GM06990 (cell line): ENCODE results near the gene TTLL4.

Experiments used
- DNase-seq: peaks from one replicate; pipeline ENCODE4 v3.0.0-alpha.2; 2011; ENCODE audit not compliant: insufficient read length; ENCODE audit errors: extremely low read depth
- H3K27me3 ChIP-seq: replicated peaks from 2 replicates; pipeline ENCODE4 v1.6.0; 2011; ENCODE audit warnings: low read length; ENCODE audit not compliant: control insufficient read depth, insufficient read depth
- H3K36me3 ChIP-seq: 2 replicates; pipeline ENCODE4 v1.5.1; 2011; ENCODE audit warnings: low read length; ENCODE audit not compliant: control insufficient read depth, insufficient read depth
- H3K4me3 ChIP-seq: replicated peaks from 2 replicates; pipeline ENCODE4 v1.5.1; 2011; ENCODE audit warnings: low read depth, mild to moderate bottlenecking, control low read depth, low read length
- TF ChIP-seq, protein P1 (sequence below): IDR thresholded peaks from 2 replicates; pipeline ENCODE4 v1.5.1; 2011; ENCODE audit warnings: low read length, control low read depth, mild to moderate bottlenecking, inconsistent platforms; ENCODE audit not compliant: insufficient read depth, poor library complexity, severe bottlenecking

Gene TTLL4

DNA sequence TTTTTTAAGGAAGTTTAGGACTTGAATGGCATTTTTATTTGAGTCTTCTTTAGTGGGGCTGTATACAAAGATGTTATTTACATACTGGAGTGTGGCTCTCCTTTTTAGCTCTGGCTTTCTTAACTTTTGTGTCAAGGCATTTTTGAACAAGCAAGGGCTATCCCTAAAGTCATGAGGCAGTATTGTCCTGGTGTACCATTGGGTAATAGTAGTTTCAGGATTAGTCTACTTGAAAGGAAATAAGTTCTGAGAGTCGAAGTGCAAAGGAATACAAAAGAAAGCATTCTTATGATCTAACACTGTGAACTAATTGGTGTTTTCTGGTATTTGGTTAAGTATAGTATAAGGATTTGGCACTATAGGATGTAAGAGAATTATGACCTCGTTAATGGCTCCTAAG is 69.4 kb downstream of the TTLL4 start:
- Histone ChIP-seq H3K36me3 (no peaks in the 10 kb centered on the region), H3K4me3 (no peak overlapping the region), H3K27me3 (no peaks in the 10 kb centered on the region)
- no peak for DNase-seq
- TF ChIP-seq, protein P1, sequence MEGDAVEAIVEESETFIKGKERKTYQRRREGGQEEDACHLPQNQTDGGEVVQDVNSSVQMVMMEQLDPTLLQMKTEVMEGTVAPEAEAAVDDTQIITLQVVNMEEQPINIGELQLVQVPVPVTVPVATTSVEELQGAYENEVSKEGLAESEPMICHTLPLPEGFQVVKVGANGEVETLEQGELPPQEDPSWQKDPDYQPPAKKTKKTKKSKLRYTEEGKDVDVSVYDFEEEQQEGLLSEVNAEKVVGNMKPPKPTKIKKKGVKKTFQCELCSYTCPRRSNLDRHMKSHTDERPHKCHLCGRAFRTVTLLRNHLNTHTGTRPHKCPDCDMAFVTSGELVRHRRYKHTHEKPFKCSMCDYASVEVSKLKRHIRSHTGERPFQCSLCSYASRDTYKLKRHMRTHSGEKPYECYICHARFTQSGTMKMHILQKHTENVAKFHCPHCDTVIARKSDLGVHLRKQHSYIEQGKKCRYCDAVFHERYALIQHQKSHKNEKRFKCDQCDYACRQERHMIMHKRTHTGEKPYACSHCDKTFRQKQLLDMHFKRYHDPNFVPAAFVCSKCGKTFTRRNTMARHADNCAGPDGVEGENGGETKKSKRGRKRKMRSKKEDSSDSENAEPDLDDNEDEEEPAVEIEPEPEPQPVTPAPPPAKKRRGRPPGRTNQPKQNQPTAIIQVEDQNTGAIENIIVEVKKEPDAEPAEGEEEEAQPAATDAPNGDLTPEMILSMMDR: no peak

DNA sequence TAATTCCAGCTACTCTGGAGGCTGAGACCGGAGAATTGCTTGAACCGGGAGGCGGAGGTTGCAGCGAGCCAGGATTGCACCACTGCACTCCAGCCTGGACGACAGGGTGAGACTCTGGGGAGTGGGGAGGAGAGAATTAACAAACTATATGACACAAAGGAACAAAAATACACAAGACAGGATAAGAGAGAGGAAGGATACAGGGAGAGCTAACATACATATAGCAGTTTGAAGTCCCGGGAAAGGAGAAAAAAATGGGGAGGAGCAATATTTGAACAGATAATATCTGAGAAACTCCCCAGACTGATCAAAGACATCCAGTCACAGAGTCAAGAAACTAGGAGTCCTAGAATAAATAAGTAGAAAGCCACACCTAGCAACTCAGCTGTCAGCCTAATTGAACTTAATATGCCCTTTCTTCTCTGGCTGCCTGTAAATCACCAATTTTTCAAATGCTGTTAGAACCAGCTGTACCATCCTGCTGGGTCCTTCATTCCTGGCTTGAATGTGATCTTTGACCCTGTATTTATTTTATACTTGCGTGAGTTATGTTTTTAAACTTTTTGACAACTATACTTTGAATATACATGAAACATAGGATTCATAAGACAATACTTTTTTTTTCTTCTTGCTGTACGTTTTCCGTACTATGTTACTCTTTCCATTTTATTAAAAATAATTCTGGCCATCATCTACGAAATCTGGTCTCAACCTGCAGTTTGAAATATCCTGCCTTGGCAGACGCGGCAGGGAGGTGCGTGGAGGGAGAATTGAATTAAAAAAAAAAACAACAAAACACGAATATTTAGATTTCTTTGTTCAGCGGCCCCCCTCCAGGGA is 70.4 kb downstream of the TTLL4 start:
- H3K4me3 ChIP-seq: no peak overlapping the region

DNA sequence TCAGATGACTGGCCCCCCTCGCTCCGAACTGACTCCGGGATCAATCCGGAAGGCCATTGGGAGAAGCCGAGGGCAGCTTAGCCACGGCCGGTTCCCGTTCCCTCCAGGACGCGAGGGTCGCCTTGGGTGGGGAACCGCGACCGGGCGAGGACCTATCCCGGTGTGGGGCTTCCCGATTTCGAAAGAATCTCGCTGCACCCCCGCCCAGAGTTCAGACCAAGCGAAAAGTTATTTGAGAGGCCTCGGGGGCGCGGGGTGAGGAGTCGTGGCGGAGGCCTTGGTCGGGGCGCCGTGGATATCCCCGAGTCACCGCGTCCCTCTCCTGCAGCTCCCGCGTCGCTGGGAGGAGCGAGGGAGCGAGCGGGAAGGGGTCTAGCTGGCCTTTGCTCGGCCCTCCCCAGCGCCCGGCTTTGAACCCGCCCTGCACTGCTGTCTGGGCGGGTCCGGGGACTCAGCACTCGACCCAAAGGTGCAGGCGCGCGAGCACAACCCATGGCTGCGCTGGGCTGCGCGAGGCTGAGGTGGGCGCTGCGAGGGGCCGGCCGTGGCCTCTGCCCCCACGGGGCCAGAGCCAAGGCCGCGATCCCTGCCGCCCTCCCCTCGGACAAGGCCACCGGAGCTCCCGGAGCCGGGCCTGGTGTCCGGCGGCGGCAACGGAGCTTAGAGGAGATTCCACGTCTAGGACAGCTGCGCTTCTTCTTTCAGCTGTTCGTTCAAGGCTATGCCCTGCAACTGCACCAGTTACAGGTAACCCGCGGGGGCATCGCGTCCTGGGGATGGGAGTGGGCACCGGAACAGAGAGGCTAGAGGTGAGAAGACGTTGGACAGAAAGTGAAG is 71.3 kb downstream of the TTLL4 start, which contains the start of gene CYP27A1:
Gene CYP27A1 (plus strand): TSS at position 457 of the 837 bp plus-strand sequence. CDS start 36 bp downstream, at position 493.
- Histone ChIP-seq H3K27me3 (no peaks in the 10 kb centered on the region), H3K4me3 (no peak within 1 kb of the TSS), H3K36me3 (no peaks in the 10 kb centered on the region)
- TF ChIP-seq, protein P1: no peak
- DNase-seq: no peak

More for the DNA sequence above, 70.4 kb downstream of the TTLL4 start:
- H3K36me3 ChIP-seq: no peaks in the 10 kb centered on the region
- TF ChIP-seq, protein P1: no peak
- no peak for DNase-seq
- H3K27me3 ChIP-seq: no peaks in the 10 kb centered on the region

DNA sequence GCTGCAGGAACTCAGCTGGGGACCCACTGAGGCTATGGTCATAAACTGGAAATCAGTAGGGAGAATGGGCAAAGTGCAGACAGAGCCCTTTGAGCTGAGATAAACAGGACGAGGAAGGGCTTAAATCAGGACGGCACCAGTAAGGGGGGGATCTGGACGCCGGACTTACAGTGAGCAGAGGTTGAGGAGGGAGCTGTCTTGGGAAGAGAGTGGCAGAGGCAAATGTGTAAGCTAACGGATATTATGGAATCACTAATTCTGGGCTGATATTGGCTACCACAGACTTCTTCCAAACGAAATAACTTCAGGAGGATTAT is 71.9 kb downstream of the TTLL4 start:
- Histone ChIP-seq H3K36me3 (no peaks in the 10 kb centered on the region), H3K4me3 (no peak overlapping the region), H3K27me3 (no peaks in the 10 kb centered on the region)
- TF ChIP-seq, protein P1: no peak
- no peak for DNase-seq

DNA sequence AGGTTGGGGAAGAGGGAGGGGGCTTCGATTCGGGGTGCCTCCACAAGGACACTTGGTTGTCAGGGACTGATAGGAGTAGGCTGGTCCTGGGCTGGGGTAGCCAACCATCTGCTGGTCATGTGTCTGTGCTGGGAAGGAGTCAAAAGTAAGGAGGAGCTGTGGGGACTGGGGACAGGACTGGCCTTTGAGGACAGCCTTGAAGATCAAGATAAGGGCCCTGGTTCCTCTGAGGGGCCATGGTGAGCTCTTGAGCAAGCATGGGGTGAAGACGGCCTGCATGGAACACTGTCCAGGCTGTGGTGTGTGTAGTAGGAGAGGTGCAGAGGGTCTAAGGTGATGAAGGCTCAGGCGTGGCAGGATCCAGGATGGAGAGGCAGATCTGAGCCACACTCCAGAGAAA is 73.1 kb downstream of the TTLL4 start:
- H3K27me3 ChIP-seq: no peaks in the 10 kb centered on the region
- no peak for DNase-seq
- TF ChIP-seq, protein P1: no peak
- no peaks in the 10 kb centered on the region for H3K36me3 ChIP-seq
- H3K4me3 ChIP-seq: no peak overlapping the region
